Measurements from ENCODE around the gene TRIM62. TPM values are rescaled to one million over a fixed set of nuclear protein-coding genes. Genes with fewer than 3 reads are reported as not detected.

Gene TRIM62
- total and polyA plus RNA-seq, 4 donors = 0.60 to 1.3 (median 1.1) TPM

GRCh38 chr1:33220676-33221384, 39.0 kb upstream of the TRIM62 start (continued):
- TF ChIP-seq, protein P1, sequence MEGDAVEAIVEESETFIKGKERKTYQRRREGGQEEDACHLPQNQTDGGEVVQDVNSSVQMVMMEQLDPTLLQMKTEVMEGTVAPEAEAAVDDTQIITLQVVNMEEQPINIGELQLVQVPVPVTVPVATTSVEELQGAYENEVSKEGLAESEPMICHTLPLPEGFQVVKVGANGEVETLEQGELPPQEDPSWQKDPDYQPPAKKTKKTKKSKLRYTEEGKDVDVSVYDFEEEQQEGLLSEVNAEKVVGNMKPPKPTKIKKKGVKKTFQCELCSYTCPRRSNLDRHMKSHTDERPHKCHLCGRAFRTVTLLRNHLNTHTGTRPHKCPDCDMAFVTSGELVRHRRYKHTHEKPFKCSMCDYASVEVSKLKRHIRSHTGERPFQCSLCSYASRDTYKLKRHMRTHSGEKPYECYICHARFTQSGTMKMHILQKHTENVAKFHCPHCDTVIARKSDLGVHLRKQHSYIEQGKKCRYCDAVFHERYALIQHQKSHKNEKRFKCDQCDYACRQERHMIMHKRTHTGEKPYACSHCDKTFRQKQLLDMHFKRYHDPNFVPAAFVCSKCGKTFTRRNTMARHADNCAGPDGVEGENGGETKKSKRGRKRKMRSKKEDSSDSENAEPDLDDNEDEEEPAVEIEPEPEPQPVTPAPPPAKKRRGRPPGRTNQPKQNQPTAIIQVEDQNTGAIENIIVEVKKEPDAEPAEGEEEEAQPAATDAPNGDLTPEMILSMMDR (IDR thresholded peaks at IDR 0.05; ENCODE audit: low read depth, low read length, missing input control) = no peak
- TF ChIP-seq NR2F2 (IDR thresholded peaks at IDR 0.05) (no peak), SP1 (IDR thresholded peaks at IDR 0.05) (no peak), HNF4G (IDR thresholded peaks at IDR 0.05) (no peak)

DNA sequence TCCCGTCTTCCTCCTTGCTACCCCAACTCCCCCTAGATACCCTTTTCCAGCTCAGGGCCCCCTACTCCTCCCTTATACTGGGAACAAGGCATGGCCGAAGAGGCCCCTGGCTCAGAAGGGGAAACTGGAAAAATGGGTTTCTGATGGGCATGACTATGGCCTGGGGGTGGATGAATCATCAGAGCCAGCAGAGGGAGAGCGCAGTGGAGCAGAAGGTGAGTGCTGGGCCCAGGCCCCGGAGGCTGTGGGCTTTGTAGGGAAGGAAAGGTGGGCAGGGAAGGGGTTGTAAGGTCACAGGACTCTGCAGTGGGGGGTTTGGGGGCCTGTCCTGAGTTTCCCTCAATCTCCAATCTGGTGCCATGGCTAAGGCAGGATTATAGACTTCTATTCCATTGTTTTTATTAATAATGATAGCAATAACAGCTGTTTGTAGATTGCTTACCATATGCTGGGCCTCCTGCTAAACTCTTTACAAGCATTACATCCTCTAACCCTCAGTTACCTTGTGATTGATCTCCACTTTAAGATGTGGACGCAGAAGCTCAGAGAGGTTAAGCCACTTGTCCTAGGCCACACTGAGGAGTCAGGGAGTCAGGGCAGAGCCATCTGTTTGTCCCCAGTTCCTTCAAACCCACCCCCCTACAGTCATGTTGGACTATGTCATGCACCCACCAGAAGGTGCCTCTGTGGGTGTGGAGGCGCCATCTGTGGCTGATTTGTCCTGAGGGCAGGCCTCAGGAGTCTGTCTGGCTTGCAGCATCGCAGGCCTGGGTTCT, 38.2 kb upstream of the TRIM62 start:
- Histone ChIP-seq H3K4me1 (ENCODE audit: control insufficient read depth in 4 of 4, insufficient read depth in 4 of 4, low read length in 3 of 4) (no peaks in the 10 kb centered on the region), H3K27ac (ENCODE audit: low read depth in 1 of 2, low read length in 2 of 2) (no peak overlapping the region), H3K36me3 (ENCODE audit: control insufficient read depth in 4 of 4, insufficient read depth in 3 of 4, low read depth in 1 of 4, low read length in 3 of 4) (no peaks in the 10 kb centered on the region), H3K9ac (ENCODE audit: low read depth in 1 of 2, low read length in 2 of 2) (no peak overlapping the region), H3K9me3 (ENCODE audit: control insufficient read depth in 4 of 4, low read length in 3 of 4) (no peaks in the 10 kb centered on the region), H3K27me3 (ENCODE audit: control insufficient read depth in 4 of 4, insufficient read depth in 4 of 4, low read length in 3 of 4) (no peaks in the 10 kb centered on the region), H3K4me3 (ENCODE audit: low read depth in 1 of 3, low read length in 3 of 3) (no peak overlapping the region)
- WGBS = 95% methylated on average over 7 of the region's 7 CpGs
- DNase-seq (ENCODE audit: low spot score) = no peak
- no peak for TF ChIP-seq NR2F2 (IDR thresholded peaks at IDR 0.05)

DNA sequence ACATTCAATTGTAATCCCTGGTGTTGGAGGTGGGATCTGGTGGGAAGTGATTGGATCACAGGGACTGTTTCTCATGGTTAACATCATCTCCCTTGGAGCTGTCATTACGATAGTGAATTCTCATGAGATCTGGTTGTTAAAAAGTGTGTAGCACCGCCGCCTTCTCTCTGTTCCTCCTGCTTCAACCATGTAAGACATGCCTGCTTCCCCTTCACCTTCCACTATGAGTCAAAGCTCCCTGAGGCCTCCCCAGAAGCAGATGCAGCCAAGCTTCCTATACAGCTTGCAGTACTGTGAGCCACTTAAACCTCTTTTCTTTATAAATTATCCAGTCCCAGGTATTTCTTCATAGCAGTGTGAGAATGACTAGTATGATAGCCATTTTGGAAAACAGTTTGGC, 30.1 kb upstream of the TRIM62 start:
- DNase-seq (ENCODE audit: low spot score) = no peak
- Histone ChIP-seq H3K27me3 (ENCODE audit: control insufficient read depth in 4 of 4, insufficient read depth in 4 of 4, low read length in 3 of 4) (no peaks in the 10 kb centered on the region), H3K36me3 (ENCODE audit: control insufficient read depth in 4 of 4, insufficient read depth in 3 of 4, low read depth in 1 of 4, low read length in 3 of 4) (no peaks in the 10 kb centered on the region), H3K4me3 (ENCODE audit: low read depth in 1 of 3, low read length in 3 of 3) (no peak overlapping the region), H3K9me3 (ENCODE audit: control insufficient read depth in 4 of 4, low read length in 3 of 4) (no peaks in the 10 kb centered on the region), H3K4me1 (ENCODE audit: control insufficient read depth in 4 of 4, insufficient read depth in 4 of 4, low read length in 3 of 4) (no peaks in the 10 kb centered on the region), H3K27ac (ENCODE audit: low read depth in 1 of 2, low read length in 2 of 2) (no peak overlapping the region), H3K9ac (ENCODE audit: low read depth in 1 of 2, low read length in 2 of 2) (no peak overlapping the region)
- no peak for TF ChIP-seq HNF4G (IDR thresholded peaks at IDR 0.05)
- TF ChIP-seq YY1 (IDR thresholded peaks at IDR 0.05) = no peak
- TF ChIP-seq, protein P1 (IDR thresholded peaks at IDR 0.05; ENCODE audit: low read depth, low read length, missing input control) = no peak
- no peak for TF ChIP-seq EGR1 (IDR thresholded peaks at IDR 0.05; ENCODE audit: low read depth in 2 of 2)
- TF ChIP-seq RAD21 (IDR thresholded peaks at IDR 0.05) = no peak
- TF ChIP-seq FOXA2 (IDR thresholded peaks at IDR 0.05) = no peak
- TF ChIP-seq, protein P2, sequence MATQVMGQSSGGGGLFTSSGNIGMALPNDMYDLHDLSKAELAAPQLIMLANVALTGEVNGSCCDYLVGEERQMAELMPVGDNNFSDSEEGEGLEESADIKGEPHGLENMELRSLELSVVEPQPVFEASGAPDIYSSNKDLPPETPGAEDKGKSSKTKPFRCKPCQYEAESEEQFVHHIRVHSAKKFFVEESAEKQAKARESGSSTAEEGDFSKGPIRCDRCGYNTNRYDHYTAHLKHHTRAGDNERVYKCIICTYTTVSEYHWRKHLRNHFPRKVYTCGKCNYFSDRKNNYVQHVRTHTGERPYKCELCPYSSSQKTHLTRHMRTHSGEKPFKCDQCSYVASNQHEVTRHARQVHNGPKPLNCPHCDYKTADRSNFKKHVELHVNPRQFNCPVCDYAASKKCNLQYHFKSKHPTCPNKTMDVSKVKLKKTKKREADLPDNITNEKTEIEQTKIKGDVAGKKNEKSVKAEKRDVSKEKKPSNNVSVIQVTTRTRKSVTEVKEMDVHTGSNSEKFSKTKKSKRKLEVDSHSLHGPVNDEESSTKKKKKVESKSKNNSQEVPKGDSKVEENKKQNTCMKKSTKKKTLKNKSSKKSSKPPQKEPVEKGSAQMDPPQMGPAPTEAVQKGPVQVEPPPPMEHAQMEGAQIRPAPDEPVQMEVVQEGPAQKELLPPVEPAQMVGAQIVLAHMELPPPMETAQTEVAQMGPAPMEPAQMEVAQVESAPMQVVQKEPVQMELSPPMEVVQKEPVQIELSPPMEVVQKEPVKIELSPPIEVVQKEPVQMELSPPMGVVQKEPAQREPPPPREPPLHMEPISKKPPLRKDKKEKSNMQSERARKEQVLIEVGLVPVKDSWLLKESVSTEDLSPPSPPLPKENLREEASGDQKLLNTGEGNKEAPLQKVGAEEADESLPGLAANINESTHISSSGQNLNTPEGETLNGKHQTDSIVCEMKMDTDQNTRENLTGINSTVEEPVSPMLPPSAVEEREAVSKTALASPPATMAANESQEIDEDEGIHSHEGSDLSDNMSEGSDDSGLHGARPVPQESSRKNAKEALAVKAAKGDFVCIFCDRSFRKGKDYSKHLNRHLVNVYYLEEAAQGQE (IDR thresholded peaks at IDR 0.05) = no peak
- WGBS = 97% methylated on average over 3 of the region's 3 CpGs
